SK-N-SH (cell line): ENCODE data around the gene ZNF217.

Experiments used
- CHD2 ChIP-seq: fragments of 150-350 bp; IDR thresholded peaks from 2 replicates; pipeline ENCODE4 v1.6.1; 2018; ENCODE audit warnings: low read length; ENCODE audit not compliant: partially characterized antibody
- EP300 ChIP-seq, 2 experiments: IDR thresholded peaks; 2 replicates each; pipeline versions ENCODE4 v1.4.0 to v1.6.1; 2012; ENCODE audit warnings: borderline replicate concordance in 1 of 2, low read depth in 1 of 2, low read length in 1 of 2
- GABPA ChIP-seq: IDR thresholded peaks from 2 replicates; pipeline ENCODE4 v1.4.0; 2012; ENCODE audit warnings: low read depth, mild to moderate bottlenecking
- MEF2A ChIP-seq: IDR thresholded peaks from 2 replicates; pipeline ENCODE4 v1.4.0; 2012; ENCODE audit warnings: low read depth, borderline replicate concordance
- POLR2AphosphoS5 ChIP-seq: IDR thresholded peaks from 2 replicates; pipeline ENCODE4 v1.6.1; 2012; ENCODE audit warnings: low read depth, low read length
- RFX5 ChIP-seq: IDR thresholded peaks from 2 replicates; pipeline ENCODE4 v1.6.1; 2012; ENCODE audit warnings: mild to moderate bottlenecking, improper control_type of control experiment, low read length
- SIN3A ChIP-seq: IDR thresholded peaks from 2 replicates; pipeline ENCODE4 v1.6.1; 2012; ENCODE audit warnings: low read depth, mild to moderate bottlenecking, low read length, moderate library complexity, borderline replicate concordance
- TAF1 ChIP-seq: IDR thresholded peaks from 2 replicates; pipeline ENCODE4 v1.6.1; 2012; ENCODE audit warnings: low read depth, mild to moderate bottlenecking, low read length, moderate library complexity, borderline replicate concordance
- TF ChIP-seq, protein P1 (sequence below): fragments of 150-350 bp; IDR thresholded peaks from 2 replicates; pipeline ENCODE4 v1.6.1; 2017; ENCODE audit warnings: antibody characterized with exemption, low read length, low read depth, borderline replicate concordance
- TF ChIP-seq, protein P2 (sequence below): fragments of 200-600 bp; sonication (generic); IDR thresholded peaks from 2 replicates; pipeline ENCODE4 v1.6.1; 2017; ENCODE audit warnings: antibody characterized with exemption, mild to moderate bottlenecking, moderate library complexity
- TF ChIP-seq, protein P3 (sequence below): IDR thresholded peaks from 2 replicates; pipeline ENCODE4 v1.4.0; 2012; ENCODE audit warnings: low read depth, borderline replicate concordance
- TF ChIP-seq, protein P4 (sequence below): IDR thresholded peaks from 2 replicates; pipeline ENCODE4 v1.6.1; 2012; ENCODE audit warnings: mild to moderate bottlenecking, low read depth, low read length, moderate library complexity
- TF ChIP-seq, protein P5 (sequence below): fragments of 150-350 bp; IDR thresholded peaks from 2 replicates; pipeline ENCODE4 v1.6.1; 2016; ENCODE audit warnings: mild to moderate bottlenecking, low read depth, low read length

DNA sequence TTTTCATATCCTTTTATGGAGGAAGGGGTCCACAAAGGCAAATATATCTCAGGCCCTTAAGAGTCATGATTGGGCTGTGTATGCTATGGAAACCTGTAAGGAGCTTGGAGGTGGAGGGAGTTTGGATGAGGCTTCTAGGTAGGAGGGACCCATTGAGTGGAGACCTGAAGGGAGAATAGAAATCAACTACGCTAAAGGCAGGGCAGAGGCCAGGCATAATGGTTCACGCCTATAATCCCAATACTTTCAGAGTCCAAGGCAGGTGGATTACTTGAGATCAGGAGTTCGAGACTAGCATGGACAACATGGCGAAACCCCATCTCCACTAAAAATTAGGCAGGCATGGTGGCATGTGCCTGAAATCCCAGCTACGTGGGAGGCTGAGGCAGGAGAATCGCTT is 34.4 kb upstream of the ZNF217 start:
- TF ChIP-seq, protein P1, sequence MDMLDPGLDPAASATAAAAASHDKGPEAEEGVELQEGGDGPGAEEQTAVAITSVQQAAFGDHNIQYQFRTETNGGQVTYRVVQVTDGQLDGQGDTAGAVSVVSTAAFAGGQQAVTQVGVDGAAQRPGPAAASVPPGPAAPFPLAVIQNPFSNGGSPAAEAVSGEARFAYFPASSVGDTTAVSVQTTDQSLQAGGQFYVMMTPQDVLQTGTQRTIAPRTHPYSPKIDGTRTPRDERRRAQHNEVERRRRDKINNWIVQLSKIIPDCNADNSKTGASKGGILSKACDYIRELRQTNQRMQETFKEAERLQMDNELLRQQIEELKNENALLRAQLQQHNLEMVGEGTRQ, result no peak
- TF ChIP-seq, protein P2, sequence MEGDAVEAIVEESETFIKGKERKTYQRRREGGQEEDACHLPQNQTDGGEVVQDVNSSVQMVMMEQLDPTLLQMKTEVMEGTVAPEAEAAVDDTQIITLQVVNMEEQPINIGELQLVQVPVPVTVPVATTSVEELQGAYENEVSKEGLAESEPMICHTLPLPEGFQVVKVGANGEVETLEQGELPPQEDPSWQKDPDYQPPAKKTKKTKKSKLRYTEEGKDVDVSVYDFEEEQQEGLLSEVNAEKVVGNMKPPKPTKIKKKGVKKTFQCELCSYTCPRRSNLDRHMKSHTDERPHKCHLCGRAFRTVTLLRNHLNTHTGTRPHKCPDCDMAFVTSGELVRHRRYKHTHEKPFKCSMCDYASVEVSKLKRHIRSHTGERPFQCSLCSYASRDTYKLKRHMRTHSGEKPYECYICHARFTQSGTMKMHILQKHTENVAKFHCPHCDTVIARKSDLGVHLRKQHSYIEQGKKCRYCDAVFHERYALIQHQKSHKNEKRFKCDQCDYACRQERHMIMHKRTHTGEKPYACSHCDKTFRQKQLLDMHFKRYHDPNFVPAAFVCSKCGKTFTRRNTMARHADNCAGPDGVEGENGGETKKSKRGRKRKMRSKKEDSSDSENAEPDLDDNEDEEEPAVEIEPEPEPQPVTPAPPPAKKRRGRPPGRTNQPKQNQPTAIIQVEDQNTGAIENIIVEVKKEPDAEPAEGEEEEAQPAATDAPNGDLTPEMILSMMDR, result no peak
- no peak for TF ChIP-seq TAF1
- no peak for TF ChIP-seq EP300 (IDR thresholded peaks at IDR 0.05; ENCODE audit: borderline replicate concordance in 1 of 2, low read depth in 1 of 2, low read length in 1 of 2)
- TF ChIP-seq, protein P3, sequence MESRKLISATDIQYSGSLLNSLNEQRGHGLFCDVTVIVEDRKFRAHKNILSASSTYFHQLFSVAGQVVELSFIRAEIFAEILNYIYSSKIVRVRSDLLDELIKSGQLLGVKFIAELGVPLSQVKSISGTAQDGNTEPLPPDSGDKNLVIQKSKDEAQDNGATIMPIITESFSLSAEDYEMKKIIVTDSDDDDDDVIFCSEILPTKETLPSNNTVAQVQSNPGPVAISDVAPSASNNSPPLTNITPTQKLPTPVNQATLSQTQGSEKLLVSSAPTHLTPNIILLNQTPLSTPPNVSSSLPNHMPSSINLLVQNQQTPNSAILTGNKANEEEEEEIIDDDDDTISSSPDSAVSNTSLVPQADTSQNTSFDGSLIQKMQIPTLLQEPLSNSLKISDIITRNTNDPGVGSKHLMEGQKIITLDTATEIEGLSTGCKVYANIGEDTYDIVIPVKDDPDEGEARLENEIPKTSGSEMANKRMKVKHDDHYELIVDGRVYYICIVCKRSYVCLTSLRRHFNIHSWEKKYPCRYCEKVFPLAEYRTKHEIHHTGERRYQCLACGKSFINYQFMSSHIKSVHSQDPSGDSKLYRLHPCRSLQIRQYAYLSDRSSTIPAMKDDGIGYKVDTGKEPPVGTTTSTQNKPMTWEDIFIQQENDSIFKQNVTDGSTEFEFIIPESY, result no peak
- no peak for TF ChIP-seq RFX5
- no peak for TF ChIP-seq CHD2
- TF ChIP-seq, protein P4, sequence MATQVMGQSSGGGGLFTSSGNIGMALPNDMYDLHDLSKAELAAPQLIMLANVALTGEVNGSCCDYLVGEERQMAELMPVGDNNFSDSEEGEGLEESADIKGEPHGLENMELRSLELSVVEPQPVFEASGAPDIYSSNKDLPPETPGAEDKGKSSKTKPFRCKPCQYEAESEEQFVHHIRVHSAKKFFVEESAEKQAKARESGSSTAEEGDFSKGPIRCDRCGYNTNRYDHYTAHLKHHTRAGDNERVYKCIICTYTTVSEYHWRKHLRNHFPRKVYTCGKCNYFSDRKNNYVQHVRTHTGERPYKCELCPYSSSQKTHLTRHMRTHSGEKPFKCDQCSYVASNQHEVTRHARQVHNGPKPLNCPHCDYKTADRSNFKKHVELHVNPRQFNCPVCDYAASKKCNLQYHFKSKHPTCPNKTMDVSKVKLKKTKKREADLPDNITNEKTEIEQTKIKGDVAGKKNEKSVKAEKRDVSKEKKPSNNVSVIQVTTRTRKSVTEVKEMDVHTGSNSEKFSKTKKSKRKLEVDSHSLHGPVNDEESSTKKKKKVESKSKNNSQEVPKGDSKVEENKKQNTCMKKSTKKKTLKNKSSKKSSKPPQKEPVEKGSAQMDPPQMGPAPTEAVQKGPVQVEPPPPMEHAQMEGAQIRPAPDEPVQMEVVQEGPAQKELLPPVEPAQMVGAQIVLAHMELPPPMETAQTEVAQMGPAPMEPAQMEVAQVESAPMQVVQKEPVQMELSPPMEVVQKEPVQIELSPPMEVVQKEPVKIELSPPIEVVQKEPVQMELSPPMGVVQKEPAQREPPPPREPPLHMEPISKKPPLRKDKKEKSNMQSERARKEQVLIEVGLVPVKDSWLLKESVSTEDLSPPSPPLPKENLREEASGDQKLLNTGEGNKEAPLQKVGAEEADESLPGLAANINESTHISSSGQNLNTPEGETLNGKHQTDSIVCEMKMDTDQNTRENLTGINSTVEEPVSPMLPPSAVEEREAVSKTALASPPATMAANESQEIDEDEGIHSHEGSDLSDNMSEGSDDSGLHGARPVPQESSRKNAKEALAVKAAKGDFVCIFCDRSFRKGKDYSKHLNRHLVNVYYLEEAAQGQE, result no peak
- no peak for TF ChIP-seq SIN3A
- no peak for TF ChIP-seq GABPA
- no peak for TF ChIP-seq POLR2AphosphoS5
- TF ChIP-seq, protein P5, sequence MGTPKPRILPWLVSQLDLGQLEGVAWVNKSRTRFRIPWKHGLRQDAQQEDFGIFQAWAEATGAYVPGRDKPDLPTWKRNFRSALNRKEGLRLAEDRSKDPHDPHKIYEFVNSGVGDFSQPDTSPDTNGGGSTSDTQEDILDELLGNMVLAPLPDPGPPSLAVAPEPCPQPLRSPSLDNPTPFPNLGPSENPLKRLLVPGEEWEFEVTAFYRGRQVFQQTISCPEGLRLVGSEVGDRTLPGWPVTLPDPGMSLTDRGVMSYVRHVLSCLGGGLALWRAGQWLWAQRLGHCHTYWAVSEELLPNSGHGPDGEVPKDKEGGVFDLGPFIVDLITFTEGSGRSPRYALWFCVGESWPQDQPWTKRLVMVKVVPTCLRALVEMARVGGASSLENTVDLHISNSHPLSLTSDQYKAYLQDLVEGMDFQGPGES, result no peak
- TF ChIP-seq MEF2A, result no peak
